K562 (cell line): Measurements from ENCODE around the gene HMX2. TPM values are rescaled to one million over a fixed set of nuclear protein-coding genes. Genes with fewer than 3 reads are reported as not detected.

Experiments
- ARID2 ChIP-seq: fragments of 450-650 bp; IDR thresholded peaks from 2 replicates; pipeline ENCODE4 v1.6.1; 2017; ENCODE audit warnings: antibody characterized with exemption, mild to moderate bottlenecking
- BRF1 ChIP-seq: IDR thresholded peaks from 3 replicates; pipeline ENCODE4 v1.6.1; 2011; ENCODE audit warnings: borderline replicate concordance, mild to moderate bottlenecking; ENCODE audit not compliant: insufficient read length; ENCODE audit errors: extremely low read depth
- CHD4 ChIP-seq: fragments of 200-600 bp; sonication (generic); IDR thresholded peaks from 3 replicates; pipeline ENCODE4 v1.6.1; 2012; ENCODE audit warnings: low read depth, mild to moderate bottlenecking, mixed read lengths, low read length, inconsistent platforms; ENCODE audit not compliant: insufficient read depth, insufficient replicate concordance, poor library complexity, severe bottlenecking
- CXXC5 ChIP-seq: fragments of 250-450 bp; sonication (Bioruptor Pico); IDR thresholded peaks from 2 replicates; pipeline ENCODE4 v1.8.0; 2022; ENCODE audit warnings: inconsistent platforms, mild to moderate bottlenecking, moderate library complexity
- MCM3 ChIP-seq: fragments of 450-650 bp; IDR thresholded peaks from 2 replicates; pipeline ENCODE4 v1.6.1; 2016
- POLR3G ChIP-seq: IDR thresholded peaks from 2 replicates; pipeline ENCODE4 v1.6.1; 2011; ENCODE audit not compliant: insufficient read length, insufficient replicate concordance; ENCODE audit errors: extremely low read depth
- PTTG1 ChIP-seq: fragments of 450-650 bp; IDR thresholded peaks from 2 replicates; pipeline ENCODE4 v1.6.1; 2016; ENCODE audit warnings: low read depth, mild to moderate bottlenecking, missing genetic modification characterization, missing compliant biosample characterization
- RBFOX2 ChIP-seq: fragments of 200-400 bp; formaldehyde crosslinking; IDR thresholded peaks from 2 replicates; pipeline ENCODE4 v1.6.1; 2017; ENCODE audit warnings: low read depth, mild to moderate bottlenecking, low read length, moderate library complexity
- RBM22 ChIP-seq: fragments of 200-400 bp; formaldehyde crosslinking; IDR thresholded peaks from 2 replicates; pipeline ENCODE4 v1.6.1; 2018; ENCODE audit warnings: low read length, low read depth; ENCODE audit not compliant: poor library complexity, severe bottlenecking
- TEAD2 ChIP-seq: fragments of 450-650 bp; IDR thresholded peaks from 2 replicates; pipeline ENCODE4 v1.6.1; 2016; ENCODE audit warnings: missing genetic modification characterization, control low read depth, missing compliant biosample characterization
- ZNF699 ChIP-seq: fragments of 250-450 bp; sonication (Bioruptor Pico); IDR thresholded peaks from 2 replicates; pipeline ENCODE4 v1.8.0; 2021; ENCODE audit warnings: mild to moderate bottlenecking, moderate library complexity; ENCODE audit not compliant: insufficient replicate concordance
- ZNF76 ChIP-seq: fragments of 250-450 bp; sonication (Bioruptor Pico); IDR thresholded peaks from 2 replicates; pipeline ENCODE4 v1.4.0; 2020; ENCODE audit warnings: mild to moderate bottlenecking, moderate library complexity, borderline replicate concordance
- polyA plus RNA-seq, 8 experiments: library from polyadenylated mRNA; depleted of rRNA in 4 of 8; stranded (reverse) in 5 of 8; unstranded in 3 of 8; fragments of >200 nt; fragmentation: Nextera tagmentation in 2 of 8; fragmentation: Illumina TruSeq in 1 of 8; extraction: Ambion mirVana in 2 of 8; extraction: Trizol in 1 of 8; gene quantifications; 2 replicates each; pipeline versions ENCODE4 v1.2.1 to v1.2.3, GENCODE V29; 2011 to 2014; ENCODE audit warnings: inconsistent platforms in 1 of 8, missing spikeins in 1 of 8
- total RNA-seq, 7 experiments: library from RNA; depleted of rRNA in 6 of 7; stranded (reverse); fragments of >200 nt in 6 of 7; fragmentation: Illumina TruSeq in 2 of 7; extraction: Trizol in 2 of 7; gene quantifications; 2 replicates each; pipeline versions ENCODE4 v1.2.1 to v1.2.3, GENCODE V29; 2011 to 2021; ENCODE audit warnings: low replicate concordance in 1 of 7
- TF ChIP-seq, protein P1 (sequence below): fragments of 250-450 bp; sonication (Bioruptor Pico); IDR thresholded peaks from 2 replicates; pipeline ENCODE4 v1.5.0; 2020; ENCODE audit warnings: mild to moderate bottlenecking
- TF ChIP-seq, protein P2 (sequence below): fragments of 250-450 bp; sonication (Bioruptor Pico); IDR thresholded peaks from 2 replicates; pipeline ENCODE4 v1.5.0; 2021; ENCODE audit warnings: mild to moderate bottlenecking, borderline replicate concordance
- TF ChIP-seq, protein P3 (sequence below): fragments of 450-650 bp; IDR thresholded peaks from 2 replicates; pipeline ENCODE4 v1.6.1; 2016; ENCODE audit warnings: low read depth, mild to moderate bottlenecking, moderate library complexity
- TF ChIP-seq, protein P4 (sequence below): sonication (generic); formaldehyde crosslinking; IDR thresholded peaks from 2 replicates; pipeline ENCODE4 v1.8.1; 2023; ENCODE audit warnings: missing genetic modification reagents, mild to moderate bottlenecking, borderline replicate concordance
- TF ChIP-seq, protein P5 (sequence below): fragments of 450-650 bp; formaldehyde crosslinking; IDR thresholded peaks from 2 replicates; pipeline ENCODE4 v1.4.0; 2020; ENCODE audit warnings: mild to moderate bottlenecking

Gene HMX2
- total and polyA plus RNA-seq, 9 of the 15 experiments (the other 6 are each of a cell fraction or from before 2014, with no cell fraction given) = 0.07 to 0.58 (median 0.09) TPM; not detected in 2

DNA sequence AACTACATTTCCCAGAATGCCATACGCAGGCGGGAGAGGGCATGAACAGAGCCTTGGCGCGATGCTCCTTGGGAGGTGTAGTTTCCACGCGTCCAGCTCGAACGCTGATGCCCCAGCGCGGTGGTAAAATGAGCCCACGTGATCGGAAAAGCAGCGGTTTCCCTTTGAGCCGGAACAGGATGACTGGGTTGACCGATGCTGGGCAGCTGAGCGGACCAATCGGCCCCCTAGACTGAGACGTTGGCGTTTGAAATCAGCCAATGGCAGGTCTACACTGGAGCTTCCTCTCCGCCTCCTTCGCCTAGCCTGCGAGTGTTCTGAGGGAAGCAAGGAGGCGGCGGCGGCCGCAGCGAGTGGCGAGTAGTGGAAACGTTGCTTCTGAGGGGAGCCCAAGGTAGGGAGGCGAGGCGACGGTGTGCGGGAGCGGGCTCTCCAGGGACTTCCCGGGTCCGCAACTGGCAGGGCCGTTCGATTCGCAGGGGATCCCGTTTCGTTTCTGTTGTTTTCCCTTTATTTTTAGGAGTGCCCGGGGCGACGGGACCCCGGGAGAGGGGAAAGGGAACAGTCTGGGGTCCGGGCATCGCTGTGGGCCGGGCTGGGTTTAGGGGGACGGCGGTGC, 6.3 kb downstream of the HMX2 start, which contains the start of gene BUB3 (continued):
- TF ChIP-seq CHD4 (no peak), CXXC5 (peak; percentile 70), RBFOX2 (peak; percentile 99), RBM22 (no peak), PTTG1 (tag) (no peak), TEAD2 (no peak), MCM3 (no peak), ZNF699 (CRISPR knock-in tag) (no peak), ARID2 (no peak), ZNF76 (CRISPR knock-in tag) (no peak), POLR3G (no peak), BRF1 (no peak)
- TF ChIP-seq, protein P1, sequence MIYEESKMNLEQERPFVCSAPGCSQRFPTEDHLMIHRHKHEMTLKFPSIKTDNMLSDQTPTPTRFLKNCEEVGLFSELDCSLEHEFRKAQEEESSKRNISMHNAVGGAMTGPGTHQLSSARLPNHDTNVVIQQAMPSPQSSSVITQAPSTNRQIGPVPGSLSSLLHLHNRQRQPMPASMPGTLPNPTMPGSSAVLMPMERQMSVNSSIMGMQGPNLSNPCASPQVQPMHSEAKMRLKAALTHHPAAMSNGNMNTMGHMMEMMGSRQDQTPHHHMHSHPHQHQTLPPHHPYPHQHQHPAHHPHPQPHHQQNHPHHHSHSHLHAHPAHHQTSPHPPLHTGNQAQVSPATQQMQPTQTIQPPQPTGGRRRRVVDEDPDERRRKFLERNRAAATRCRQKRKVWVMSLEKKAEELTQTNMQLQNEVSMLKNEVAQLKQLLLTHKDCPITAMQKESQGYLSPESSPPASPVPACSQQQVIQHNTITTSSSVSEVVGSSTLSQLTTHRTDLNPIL = no peak
- TF ChIP-seq, protein P2, sequence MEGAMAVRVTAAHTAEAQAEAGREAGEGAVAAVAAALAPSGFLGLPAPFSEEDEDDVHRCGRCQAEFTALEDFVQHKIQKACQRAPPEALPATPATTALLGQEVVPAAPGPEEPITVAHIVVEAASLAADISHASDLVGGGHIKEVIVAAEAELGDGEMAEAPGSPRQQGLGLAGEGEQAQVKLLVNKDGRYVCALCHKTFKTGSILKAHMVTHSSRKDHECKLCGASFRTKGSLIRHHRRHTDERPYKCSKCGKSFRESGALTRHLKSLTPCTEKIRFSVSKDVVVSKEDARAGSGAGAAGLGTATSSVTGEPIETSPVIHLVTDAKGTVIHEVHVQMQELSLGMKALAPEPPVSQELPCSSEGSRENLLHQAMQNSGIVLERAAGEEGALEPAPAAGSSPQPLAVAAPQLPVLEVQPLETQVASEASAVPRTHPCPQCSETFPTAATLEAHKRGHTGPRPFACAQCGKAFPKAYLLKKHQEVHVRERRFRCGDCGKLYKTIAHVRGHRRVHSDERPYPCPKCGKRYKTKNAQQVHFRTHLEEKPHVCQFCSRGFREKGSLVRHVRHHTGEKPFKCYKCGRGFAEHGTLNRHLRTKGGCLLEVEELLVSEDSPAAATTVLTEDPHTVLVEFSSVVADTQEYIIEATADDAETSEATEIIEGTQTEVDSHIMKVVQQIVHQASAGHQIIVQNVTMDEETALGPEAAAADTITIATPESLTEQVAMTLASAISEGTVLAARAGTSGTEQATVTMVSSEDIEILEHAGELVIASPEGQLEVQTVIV = no peak
- TF ChIP-seq, protein P3, sequence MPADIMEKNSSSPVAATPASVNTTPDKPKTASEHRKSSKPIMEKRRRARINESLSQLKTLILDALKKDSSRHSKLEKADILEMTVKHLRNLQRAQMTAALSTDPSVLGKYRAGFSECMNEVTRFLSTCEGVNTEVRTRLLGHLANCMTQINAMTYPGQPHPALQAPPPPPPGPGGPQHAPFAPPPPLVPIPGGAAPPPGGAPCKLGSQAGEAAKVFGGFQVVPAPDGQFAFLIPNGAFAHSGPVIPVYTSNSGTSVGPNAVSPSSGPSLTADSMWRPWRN = no peak
- TF ChIP-seq, protein P4, sequence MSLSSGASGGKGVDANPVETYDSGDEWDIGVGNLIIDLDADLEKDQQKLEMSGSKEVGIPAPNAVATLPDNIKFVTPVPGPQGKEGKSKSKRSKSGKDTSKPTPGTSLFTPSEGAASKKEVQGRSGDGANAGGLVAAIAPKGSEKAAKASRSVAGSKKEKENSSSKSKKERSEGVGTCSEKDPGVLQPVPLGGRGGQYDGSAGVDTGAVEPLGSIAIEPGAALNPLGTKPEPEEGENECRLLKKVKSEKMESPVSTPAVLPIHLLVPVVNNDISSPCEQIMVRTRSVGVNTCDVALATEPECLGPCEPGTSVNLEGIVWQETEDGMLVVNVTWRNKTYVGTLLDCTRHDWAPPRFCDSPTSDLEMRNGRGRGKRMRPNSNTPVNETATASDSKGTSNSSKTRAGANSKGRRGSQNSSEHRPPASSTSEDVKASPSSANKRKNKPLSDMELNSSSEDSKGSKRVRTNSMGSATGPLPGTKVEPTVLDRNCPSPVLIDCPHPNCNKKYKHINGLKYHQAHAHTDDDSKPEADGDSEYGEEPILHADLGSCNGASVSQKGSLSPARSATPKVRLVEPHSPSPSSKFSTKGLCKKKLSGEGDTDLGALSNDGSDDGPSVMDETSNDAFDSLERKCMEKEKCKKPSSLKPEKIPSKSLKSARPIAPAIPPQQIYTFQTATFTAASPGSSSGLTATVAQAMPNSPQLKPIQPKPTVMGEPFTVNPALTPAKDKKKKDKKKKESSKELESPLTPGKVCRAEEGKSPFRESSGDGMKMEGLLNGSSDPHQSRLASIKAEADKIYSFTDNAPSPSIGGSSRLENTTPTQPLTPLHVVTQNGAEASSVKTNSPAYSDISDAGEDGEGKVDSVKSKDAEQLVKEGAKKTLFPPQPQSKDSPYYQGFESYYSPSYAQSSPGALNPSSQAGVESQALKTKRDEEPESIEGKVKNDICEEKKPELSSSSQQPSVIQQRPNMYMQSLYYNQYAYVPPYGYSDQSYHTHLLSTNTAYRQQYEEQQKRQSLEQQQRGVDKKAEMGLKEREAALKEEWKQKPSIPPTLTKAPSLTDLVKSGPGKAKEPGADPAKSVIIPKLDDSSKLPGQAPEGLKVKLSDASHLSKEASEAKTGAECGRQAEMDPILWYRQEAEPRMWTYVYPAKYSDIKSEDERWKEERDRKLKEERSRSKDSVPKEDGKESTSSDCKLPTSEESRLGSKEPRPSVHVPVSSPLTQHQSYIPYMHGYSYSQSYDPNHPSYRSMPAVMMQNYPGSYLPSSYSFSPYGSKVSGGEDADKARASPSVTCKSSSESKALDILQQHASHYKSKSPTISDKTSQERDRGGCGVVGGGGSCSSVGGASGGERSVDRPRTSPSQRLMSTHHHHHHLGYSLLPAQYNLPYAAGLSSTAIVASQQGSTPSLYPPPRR = no peak
- TF ChIP-seq, protein P5, sequence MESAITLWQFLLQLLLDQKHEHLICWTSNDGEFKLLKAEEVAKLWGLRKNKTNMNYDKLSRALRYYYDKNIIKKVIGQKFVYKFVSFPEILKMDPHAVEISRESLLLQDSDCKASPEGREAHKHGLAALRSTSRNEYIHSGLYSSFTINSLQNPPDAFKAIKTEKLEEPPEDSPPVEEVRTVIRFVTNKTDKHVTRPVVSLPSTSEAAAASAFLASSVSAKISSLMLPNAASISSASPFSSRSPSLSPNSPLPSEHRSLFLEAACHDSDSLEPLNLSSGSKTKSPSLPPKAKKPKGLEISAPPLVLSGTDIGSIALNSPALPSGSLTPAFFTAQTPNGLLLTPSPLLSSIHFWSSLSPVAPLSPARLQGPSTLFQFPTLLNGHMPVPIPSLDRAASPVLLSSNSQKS (CRISPR knock-in tag) = no peak
